Body of pancreas (tissue), 4 donors: ENCODE measurements around the gene MAP3K5.

ENCODE experiments used
- CTCF ChIP-seq, 7 experiments: fragments of 450-650 bp in 4 of 7; fragments of 200-600 bp in 3 of 7; sonication (generic) in 3 of 7; IDR thresholded peaks; one replicate each; pipeline ENCODE4 v1.5.1; 2016 to 2019; ENCODE audit warnings: antibody characterized with exemption in 7 of 7
- POLR2A ChIP-seq, 3 donors: fragments of 450-650 bp; IDR thresholded peaks; one replicate each; pipeline ENCODE4 v1.6.1; 2016; ENCODE audit warnings: antibody characterized with exemption in 3 of 3, mild to moderate bottlenecking in 2 of 3

DNA sequence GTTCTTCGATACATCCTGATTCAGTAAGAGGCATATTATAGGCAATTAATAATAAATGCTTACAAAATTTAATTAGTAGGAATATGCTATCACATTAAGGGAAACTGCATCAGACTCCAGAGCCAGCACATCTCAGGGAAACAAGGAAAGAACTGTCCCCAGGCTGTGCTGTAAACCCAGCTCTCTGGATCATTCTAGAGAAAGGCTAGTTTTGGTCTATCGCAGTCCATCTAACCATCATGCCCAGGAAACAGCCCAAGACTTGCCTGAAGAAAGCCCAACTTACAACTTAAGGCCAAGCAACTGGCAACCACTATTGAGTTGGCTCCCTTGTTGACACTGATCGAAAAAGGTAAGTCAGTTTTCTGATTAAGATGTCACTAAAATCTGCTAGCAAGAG, 11.3 kb downstream of the MAP3K5 start:
- TF ChIP-seq CTCF (IDR thresholded peaks at IDR 0.05) (no peak), POLR2A (IDR thresholded peaks at IDR 0.05) (no peak)
